HuH-7 (cell line): Measurements from ENCODE around the gene GRB10.

Experiments used
- DNase-seq: peaks from one replicate; pipeline ENCODE4 v3.0.0; 2011; ENCODE audit warnings: low spot score

The GRB10 gene

GRCh38 chr7:50688226-50688590, 94.5 kb downstream of the GRB10 start:
- DNase-seq = no peak

DNA sequence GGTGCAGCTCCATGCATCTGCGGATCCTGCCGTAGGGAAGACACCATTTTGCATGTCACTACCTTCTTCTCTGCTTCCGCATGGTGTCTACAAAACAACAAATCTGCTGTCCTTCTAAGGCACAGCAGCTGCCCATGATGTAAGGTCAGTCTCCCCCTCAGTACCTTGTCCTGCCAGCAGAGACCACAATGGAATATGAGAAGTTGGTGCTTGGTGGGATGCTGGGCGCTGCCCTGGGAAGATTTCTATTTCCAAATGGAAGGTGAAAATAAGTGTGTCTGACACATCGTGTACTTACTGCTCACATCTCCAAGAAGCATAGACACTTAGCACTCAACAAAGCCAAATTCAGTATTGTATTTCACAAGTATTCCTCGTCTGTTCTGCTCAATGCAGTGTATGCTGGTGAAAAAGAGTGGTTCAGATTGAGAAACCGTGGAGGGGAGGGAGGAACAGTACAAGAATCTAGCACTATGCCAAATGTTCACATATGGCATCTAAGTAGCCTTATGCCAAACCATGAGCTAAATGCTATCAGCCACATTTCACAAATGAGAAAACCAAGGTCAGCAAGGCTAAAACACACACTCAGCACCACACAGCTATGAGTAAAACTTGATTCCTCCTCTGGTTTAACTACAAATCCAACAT, 95.0 kb downstream of the GRB10 start:
- no peak for DNase-seq

DNA sequence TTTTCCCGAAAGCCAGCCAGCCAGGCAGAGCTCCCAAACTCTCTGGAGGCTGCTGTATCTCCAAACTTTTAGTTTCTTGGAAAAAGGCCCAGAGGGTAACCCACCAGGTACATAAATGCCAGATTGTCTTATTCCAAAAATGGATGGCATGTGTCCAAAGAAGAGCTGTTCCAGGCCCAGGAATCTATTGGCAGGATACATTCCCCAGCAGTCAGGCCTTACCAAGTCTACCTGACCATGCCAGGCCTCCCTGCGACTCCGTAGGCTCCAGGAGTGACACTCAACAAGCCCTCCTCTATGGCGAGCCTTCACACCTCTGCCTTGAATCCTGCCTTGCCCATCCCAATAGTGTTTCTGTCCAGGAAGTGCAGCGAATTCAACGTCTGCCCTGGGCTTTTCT, 95.6 kb downstream of the GRB10 start:
- no peak for DNase-seq

DNA sequence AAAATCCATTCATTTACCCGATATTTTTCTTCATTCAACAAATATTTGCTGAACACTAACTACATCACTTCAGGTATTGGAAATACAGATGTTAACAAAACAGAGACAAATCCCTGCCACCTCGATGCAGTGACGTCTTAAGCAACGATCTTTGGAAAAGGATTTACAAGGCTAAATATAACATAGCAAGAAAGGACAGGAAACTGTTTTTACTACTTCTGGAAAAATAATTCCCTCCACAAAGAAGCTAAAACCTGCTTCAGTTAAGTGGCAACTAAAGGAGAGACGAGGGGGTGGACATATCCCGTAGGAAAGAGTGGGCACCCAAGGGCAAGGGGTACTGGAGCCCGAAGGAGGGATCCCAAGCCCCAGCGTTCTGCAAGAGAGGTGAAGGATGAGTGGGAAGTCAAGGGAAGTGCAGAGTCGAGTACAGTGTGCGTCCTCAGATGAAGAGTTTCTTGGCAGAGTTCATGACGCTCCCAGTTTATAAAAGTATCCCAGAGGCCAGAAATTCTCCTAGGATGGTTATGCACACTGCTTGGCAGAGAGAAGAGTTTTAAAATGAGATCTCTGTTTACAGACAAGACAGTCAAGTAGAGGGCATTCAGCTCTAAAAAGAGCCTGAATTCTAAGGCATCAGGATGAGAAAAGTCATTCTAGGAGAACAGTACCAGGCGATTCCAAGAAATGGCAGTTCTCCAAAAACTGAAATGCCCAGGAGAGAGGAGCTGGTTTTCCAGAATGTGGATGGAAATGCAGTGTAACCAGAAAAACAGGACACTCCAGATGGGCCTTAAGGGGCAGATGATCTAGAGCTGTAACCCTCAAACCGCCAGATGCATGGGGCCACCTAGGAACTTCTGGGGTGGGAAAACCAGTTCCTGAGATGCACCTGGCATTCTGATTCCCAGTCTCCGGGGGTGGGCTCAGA, 97.3 kb downstream of the GRB10 start:
- DNase-seq = no peak

- no peak for DNase-seq
Measured at GRCh38 chr7:50684713-50685075, 98.0 kb downstream of the GRB10 start.

DNA sequence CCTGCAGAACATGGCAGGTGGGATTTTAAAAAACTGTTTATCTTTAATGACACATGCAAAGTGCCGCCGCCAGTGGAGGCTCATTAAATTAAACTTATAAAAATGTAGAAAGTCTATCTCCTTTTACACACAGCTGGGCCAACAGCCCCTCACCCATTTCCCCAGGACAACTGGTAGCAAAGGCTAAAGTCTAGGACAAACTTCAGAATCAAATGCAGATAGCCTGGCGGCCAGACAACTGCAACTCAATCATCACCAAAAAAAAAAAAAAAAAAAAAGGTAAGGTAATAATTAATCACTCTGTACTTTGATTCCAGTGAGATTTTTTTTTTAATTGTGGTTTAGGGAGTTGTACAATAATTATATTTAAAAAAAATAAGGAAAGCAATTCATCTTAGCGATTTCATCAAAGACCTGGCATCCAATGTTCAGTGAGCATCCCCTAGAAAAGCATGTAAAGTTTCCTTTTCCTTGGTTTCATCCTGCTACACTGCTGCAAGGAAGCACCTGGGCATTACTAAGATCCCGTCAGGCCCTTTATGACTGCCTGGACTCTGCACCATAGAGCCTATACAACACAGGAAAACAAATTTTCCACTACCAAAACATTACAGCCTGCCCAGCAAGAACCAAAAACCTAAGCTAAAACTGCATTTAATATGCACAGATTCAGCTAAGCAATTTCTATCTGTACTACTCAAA, 98.5 kb downstream of the GRB10 start:
- no peak for DNase-seq

- DNase-seq = no peak
Measured at GRCh38 chr7:50682573-50682972, 100.1 kb downstream of the GRB10 start.

DNA sequence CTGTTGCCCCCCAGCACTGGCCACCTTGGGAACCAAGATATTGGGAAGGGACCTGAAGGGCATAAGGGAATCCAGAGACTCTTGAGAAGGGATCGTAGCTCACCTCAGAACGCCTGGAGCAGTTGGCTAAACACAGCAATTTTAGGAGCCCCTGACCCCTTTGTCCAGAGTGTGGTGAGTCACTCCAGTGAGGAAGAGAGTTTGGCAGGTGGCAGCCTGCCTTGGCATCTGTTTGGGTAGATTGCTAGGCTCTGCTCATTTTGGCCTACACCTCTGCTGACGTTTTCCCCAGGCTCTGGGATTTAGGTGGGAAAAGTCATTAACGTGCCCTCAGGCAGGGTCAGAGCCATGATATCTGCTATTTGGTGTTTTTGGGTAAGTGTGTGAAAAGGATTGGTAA, 100.6 kb downstream of the GRB10 start:
- DNase-seq = no peak

GRCh38 chr7:50681432-50682045, 101.2 kb downstream of the GRB10 start:
- no peak for DNase-seq

GRCh38 chr7:50679218-50680007, 103.3 kb downstream of the GRB10 start:
- DNase-seq = peak; percentile 52

DNA sequence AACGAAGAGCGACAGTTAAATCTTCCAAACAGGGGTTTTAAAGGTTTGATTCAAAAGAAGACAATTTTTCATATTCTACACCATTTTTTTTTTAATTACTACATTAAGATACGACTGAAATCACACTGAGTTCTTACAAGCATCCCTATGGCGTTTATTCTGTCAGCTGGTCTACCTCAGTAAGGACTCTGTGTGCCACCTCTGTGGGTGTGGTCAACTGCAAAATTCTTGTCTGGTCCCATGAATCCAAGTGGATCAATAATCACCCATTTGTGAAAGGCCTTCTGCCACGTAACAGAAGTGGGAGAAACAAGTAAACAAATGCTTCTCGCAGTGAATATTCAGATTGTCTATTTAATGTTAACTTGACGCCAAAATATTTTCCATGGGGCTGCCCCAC, 104.1 kb downstream of the GRB10 start:
- DNase-seq = no peak

DNA sequence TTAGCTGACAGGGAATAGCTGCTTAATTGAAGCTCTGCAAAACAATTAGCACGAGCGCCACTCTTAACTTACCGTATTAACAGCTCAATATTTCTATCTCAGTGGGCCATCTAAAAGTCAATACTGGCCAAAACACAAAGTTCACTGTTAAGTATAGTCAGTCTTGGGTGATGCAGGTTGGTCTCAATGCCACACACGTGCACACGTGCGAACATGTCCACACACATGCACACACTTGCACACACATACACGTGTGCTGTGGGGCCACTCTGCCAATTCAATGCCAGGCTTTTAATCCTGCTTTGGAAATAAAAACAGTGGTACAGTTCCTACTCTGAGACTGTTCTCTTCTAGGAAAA, 105.1 kb downstream of the GRB10 start:
- no peak for DNase-seq

DNA sequence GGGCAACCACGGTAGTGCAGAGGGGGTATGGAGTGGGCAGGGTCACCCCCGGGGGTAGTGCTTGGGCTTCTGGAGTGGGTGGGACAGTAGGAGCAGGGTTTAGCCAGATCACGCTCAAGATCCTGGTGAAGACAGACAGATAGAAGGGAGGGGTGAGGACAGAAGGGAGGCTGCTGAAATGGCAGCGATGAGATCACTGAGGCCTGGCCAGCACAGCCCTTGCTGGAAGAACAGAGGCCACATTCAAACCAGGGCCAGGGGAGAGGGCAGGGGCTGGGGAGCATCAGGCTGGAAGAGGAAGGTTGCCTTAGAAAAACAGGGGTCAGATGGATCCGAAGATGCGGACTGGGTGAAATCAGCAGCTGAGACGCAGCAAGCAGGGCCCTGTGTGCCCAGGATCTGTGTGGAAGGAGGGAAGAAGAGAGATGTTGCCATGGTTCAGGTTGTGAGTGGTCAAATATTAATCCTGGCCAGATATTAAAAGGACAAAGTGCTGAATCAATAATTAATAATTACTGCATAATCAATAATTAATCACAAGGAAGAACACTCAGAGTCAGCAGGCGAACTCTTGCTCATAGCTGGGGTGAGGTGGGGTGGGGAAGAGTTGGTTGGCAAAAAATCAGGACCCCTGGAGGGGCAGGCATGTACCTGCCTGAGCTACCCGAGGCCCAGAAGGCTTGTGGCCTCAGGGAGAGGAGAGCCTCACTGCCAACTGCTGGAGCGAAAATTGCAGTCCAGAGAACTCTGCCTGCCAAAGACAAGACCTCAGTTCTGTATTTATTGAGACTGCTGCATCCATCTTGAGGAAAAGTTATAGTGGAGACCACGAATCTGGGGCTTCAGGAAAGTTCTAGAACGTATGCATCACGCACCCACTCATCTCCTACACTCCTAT, 105.7 kb downstream of the GRB10 start:
- no peak for DNase-seq

DNA sequence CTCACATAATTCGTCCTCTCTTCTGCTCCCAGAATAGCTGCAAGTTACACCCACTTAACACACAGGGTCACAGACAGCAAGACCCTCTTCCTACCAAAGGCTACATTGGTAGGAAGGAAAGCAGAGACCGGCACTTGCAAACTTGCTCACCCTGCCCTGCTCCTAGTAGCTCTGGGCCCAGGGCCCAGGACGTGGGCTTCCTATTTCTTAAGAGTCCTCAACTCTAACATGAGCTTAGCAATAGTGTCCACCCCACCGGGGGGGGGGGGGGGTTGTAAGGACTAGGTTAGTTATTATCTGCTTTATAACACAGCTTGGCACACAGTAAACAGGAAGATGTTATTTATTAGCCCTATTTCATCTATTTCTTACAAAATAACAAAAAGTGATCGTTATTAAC, 106.6 kb downstream of the GRB10 start:
- no peak for DNase-seq

DNA sequence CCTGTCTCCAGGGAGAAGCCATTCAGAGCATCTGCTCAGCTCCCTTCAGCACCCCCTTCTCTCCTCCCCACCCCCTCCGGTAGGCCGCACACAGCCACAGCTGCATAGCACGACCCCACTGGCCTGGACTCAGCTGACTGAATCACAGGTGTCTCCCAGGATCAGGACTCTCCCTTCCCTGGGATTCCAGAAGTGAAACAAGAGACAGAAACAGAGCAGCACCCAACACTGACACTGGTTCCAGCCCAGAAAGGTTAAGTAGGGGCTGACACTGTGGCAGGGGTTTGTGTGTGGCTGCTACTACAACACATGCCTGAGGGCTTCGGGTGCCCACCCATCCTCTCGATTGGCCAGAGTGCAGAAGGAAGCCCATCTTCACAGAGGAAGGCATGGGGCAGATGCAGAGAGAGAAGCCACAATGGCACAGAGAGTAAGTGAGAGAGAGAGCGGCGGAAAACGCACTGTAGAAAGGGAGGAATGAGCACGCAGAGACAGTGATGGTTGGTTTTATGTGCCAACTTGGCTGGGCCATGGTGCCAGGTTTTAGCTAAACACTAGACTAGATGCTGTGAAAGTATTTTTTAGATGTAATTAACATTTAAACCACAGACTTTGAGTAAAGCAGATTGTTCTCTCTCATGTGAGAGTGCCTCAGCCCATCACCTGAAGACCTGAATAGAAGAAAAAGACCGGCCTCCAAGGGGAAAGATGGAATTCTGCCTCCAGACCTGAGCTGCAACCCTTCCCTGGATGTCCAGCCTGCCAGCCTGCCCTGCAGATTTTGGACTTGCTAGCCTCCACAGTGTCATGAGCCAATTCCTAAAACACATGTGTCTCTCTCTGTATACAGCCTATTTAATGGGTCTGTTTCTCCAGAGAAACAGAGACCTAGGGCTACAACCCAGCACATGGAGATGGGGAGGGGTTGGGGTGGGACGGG, 107.5 kb downstream of the GRB10 start:
- DNase-seq = no peak

DNA sequence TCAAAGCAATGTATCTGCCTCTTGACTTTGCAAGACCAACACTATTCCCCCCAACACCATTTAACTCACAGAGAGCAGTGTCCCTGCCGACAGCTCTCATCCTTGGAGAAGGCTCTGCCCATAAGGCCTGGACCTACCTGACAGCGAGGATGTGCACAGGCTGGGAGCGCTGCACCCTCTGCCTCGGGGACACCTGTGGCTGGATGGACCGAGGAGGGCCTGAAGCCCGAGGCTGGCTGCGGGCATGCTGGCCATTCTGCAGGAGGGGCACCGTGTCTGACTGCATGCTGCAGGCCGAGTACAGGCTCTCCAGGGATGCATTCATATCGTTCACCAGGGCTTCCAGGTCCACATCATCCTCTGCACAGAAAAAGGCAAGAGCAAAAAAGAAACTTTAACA, 108.4 kb downstream of the GRB10 start:
- no peak for DNase-seq

DNA sequence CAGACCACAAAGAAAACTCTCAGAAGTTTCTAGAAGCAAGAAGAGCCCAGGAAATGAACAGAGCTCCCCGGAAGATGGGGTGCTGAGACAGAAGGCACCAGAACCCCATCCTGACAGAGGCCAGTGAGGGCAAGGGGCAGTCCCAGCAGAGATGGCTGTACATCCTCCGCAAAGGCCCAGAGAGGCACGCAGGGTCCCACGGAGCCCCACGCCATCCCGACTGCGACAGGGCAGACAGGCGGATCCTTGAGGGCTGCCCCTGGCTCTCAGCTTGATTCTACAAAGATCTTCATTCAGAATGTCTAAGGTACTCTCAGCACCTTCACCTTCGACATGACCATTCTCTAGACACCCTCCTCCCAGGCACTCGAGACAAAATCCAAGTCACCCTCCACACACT, 109.6 kb downstream of the GRB10 start:
- DNase-seq = no peak

GRCh38 chr7:50672045-50672444, 110.7 kb downstream of the GRB10 start:
- no peak for DNase-seq

GRCh38 chr7:50671386-50671785, 111.3 kb downstream of the GRB10 start:
- DNase-seq = no peak

- DNase-seq = no peak
Measured at GRCh38 chr7:50669890-50670289, 112.8 kb downstream of the GRB10 start.
